Choroid plexus epithelial cell (primary cell): Measurements from ENCODE around the gene ZNF579.

Experiments used
- DNase-seq: peaks from one replicate; pipeline ENCODE4 v3.0.0-alpha.2; 2010; ENCODE audit warnings: low read depth
- H3K4me3 ChIP-seq: 2 replicates; pipeline ENCODE4 v1.5.1; 2011; ENCODE audit warnings: low read depth, mild to moderate bottlenecking, control low read depth, low read length, moderate library complexity
- CTCF ChIP-seq: conservative IDR thresholded peaks from 2 replicates; pipeline ENCODE4 v1.5.1; 2011; ENCODE audit warnings: low read depth, mild to moderate bottlenecking, control low read depth, inconsistent platforms, low read length, moderate library complexity

Gene ZNF579

GRCh38 chr19:55605207-55605636, 24.6 kb upstream of the ZNF579 start:
- DNase-seq, result peak; percentile 98

GRCh38 chr19:55603581-55604292, 23.1 kb upstream of the ZNF579 start:
- DNase-seq, result no peak
- no peak overlapping the region for H3K4me3 ChIP-seq
- TF ChIP-seq CTCF, result no peak

More at GRCh38 chr19:55605207-55605636, 24.6 kb upstream of the ZNF579 start:
- peak overlapping the region; percentile 84 for H3K4me3 ChIP-seq
- TF ChIP-seq CTCF, result no peak

GRCh38 chr19:55603115-55603514, 22.5 kb upstream of the ZNF579 start:
- TF ChIP-seq CTCF, result no peak
- H3K4me3 ChIP-seq, result no peak overlapping the region
- DNase-seq, result no peak

DNA sequence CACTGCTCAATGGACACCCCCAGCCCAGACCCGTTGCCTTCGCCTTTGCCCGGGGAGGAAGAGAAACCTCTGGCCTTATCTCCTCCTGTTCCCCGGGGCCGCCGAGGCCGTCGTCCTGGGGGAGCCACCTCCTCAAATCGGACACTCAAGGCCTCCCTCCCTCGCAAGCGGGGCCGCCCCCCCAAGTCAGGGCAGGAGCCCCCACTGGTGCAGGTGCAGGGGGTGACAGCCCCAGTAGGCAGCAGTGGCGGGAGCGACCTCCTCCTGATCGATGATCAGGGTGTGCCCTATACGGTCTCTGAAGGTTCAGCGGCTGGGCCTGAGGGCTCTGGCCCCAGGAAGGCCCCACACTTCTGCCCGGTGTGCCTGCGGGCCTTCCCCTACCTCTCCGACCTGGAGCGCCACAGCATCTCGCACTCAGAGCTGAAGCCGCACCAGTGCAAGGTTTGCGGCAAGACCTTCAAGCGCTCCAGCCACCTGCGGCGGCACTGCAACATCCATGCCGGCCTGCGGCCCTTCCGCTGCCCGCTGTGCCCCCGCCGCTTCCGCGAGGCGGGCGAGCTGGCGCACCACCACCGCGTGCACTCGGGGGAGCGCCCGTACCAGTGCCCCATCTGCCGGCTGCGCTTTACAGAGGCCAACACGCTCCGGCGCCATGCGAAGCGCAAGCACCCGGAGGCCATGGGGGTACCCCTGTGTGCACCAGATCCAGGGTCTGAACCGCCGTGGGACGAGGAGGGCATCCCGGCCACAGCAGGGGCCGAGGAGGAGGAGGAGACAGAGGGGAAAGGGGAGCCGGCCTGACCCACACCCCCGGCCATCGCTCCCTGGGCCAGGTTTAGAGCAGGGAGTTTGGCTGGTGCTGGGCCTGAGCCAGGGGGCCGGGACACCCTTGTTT, 21.7 kb upstream of the ZNF579 start:
- no peak overlapping the region for H3K4me3 ChIP-seq
- no peak for DNase-seq
- TF ChIP-seq CTCF, result no peak

DNA sequence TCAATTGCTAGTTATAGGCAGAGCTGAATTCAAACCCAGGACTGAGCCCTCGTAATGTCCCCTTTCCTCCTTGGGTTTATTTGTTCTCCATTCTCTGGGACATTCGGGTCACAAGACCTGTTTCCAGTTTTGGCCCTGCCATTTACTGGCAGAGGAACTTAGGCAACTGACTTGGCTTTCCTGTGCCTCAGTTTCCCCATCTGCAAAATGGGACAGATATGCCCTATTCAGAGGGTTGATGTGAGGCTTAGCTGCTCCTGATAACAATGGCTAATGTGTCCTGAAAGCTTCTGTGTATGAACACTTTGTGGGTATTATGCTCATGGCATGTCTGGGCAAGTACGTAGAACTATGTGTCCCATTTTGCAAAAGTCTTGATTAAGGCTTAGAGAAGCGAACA, 20.4 kb upstream of the ZNF579 start:
- no peak for TF ChIP-seq CTCF
- peak overlapping the region; percentile 93 for H3K4me3 ChIP-seq
- no peak for DNase-seq

DNA sequence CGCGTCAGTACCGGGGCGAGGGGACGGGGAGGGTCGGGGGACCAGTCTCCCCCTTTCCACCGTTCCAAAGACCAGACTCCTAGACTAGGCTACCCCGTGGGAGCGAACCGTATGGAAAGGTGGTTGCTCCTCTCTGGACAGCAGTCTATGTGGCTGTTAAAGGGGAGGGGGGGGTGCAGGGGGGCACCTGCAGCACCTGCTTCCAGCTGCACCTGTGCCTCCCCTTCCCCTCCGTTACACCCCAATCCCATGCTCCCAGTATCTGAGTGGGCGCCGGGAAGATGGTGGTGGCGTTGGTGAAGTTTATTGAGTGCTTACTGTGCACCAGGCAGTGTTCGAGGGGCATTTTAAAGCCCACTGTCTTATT, 20.0 kb upstream of the ZNF579 start:
- H3K4me3 ChIP-seq, result peak overlapping the region; percentile 93
- no peak for DNase-seq
- TF ChIP-seq CTCF, result no peak
